Right lobe of liver (tissue), 6 donors: ENCODE data around the gene TMEM217. TPM values are rescaled to one million over a fixed set of nuclear protein-coding genes. Genes with fewer than 3 reads are reported as not detected.
A peak's percentile ranks its signal among the peaks of the same experiment; 100 is the strongest.

ENCODE experiments used
- ATAC-seq, 4 donors: fragments of 200-7000 bp; cut with Tn5 transposase; one replicate each; pipeline ENCODE4 v1.9.1; 2020; ENCODE audit warnings: mild to moderate bottlenecking in 4 of 4, moderate library complexity in 4 of 4
- DNase-seq, 3 donors: peaks; one replicate each; pipeline ENCODE4 v3.0.0-alpha.2; 2020
- H3K27ac ChIP-seq, 3 donors: fragments of 200-600 bp; one replicate each; pipeline ENCODE4 v1.8.0; 2022
- H3K27me3 ChIP-seq, 2 donors: fragments of 200-600 bp; one replicate each; pipeline ENCODE4 v1.8.0; 2022
- H3K36me3 ChIP-seq, 4 donors: fragments of 200-600 bp; sonication (generic) in 1 of 4; one replicate each; pipeline versions ENCODE4 v1.5.1 to v1.8.0; 2017 to 2022; ENCODE audit warnings: control low read depth in 1 of 4
- H3K4me1 ChIP-seq, 4 donors: fragments of 200-600 bp; sonication (generic) in 1 of 4; one replicate each; pipeline versions ENCODE4 v1.5.1 to v1.8.0; 2017 to 2022; ENCODE audit warnings: control low read depth in 1 of 4
- H3K4me3 ChIP-seq, 3 donors: fragments of 200-600 bp; one replicate each; pipeline ENCODE4 v1.8.0; 2022
- H3K9me3 ChIP-seq, 4 donors: fragments of 200-600 bp; sonication (generic) in 1 of 4; one replicate each; pipeline versions ENCODE4 v1.5.1 to v1.8.0; 2017 to 2022; ENCODE audit warnings: control low read depth in 1 of 4
- POLR2A ChIP-seq: fragments of 450-650 bp; IDR thresholded peaks from one replicate; pipeline ENCODE4 v1.6.1; 2017; ENCODE audit warnings: antibody characterized with exemption, mild to moderate bottlenecking
- WGBS: methylation state at CpG from one replicate; pipeline ENCODE4 v1.1.6; 2018; ENCODE audit warnings: low coverage, low lambda C conversion rate; ENCODE audit not compliant: insufficient coverage; ENCODE audit errors: missing lambda C conversion rate; 5-methylcytosine and 5-hydroxymethylcytosine counted together
- intact Hi-C, 2 donors: fragments of 100-400 bp; cut with DNase I; formaldehyde crosslinking; loops; one replicate each; pipeline versions ENCODE4 v1.11.2 to v1.14.1; 2022
- total RNA-seq, 6 experiments: library from RNA; depleted of rRNA in 2 of 6; stranded (reverse); fragments of >200 nt in 2 of 6; fragmentation: NEBNext Ultra II Directional in 3 of 6; extraction: Animal tissue kit (Norgen Biotek cat#: 25700) in 3 of 6; gene quantifications; one replicate each; pipeline versions ENCODE4 v1.1.0 to v1.2.4, GENCODE V29; 2016 to 2023
- TF ChIP-seq, protein P1 (sequence below), 4 donors: fragments of 200-600 bp in 3 of 4; fragments of 450-650 bp in 1 of 4; IDR thresholded peaks; one replicate each; pipeline versions ENCODE4 v1.5.1 to v1.8.0; 2016 to 2022; ENCODE audit warnings: antibody characterized with exemption in 4 of 4, mild to moderate bottlenecking in 2 of 4
- donor health status: DM: no; HTN: yes; CAD: no.
- donor health status: DM: no; HTN: no; CAD: no.
- donor health status: DM: no; HTN: no; CAD: no.
- donor health status: DM: no; HTN: yes; CAD: no.
- donor health status: DM: no; HTN: yes; CAD: no.

Gene TMEM217
- total RNA-seq, 6 experiments from 2014 or later, result 0.15 to 5.2 (median 0.92) TPM; not detected in 1

DNA sequence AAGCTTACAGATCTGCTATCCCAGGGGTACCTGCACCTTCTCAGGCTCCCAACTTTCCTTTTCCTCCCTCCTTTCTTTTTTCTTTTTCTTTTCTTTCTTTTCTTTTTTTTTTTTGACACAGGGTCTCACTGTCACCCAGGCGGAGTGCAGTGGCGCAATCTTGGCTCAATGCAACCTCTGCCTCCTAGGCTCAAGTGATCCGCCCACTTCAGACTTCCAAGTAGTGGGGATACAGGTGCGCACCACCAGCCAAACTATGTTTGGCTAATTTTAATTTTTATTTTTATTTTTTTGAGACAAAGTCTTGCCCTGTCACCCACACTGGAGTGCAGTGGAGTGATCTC, 52.0 kb downstream of the TMEM217 start:
- peaks cover 0 to 14% (median 6%) of the 10 kb centered on the region in 4 donors for H3K4me1 ChIP-seq
- no peaks in the 10 kb centered on the region for H3K27me3 ChIP-seq
- H3K27ac ChIP-seq, result no peak overlapping the region
- ATAC-seq, result no peak
- no peak for TF ChIP-seq POLR2A
- TF ChIP-seq, protein P1, sequence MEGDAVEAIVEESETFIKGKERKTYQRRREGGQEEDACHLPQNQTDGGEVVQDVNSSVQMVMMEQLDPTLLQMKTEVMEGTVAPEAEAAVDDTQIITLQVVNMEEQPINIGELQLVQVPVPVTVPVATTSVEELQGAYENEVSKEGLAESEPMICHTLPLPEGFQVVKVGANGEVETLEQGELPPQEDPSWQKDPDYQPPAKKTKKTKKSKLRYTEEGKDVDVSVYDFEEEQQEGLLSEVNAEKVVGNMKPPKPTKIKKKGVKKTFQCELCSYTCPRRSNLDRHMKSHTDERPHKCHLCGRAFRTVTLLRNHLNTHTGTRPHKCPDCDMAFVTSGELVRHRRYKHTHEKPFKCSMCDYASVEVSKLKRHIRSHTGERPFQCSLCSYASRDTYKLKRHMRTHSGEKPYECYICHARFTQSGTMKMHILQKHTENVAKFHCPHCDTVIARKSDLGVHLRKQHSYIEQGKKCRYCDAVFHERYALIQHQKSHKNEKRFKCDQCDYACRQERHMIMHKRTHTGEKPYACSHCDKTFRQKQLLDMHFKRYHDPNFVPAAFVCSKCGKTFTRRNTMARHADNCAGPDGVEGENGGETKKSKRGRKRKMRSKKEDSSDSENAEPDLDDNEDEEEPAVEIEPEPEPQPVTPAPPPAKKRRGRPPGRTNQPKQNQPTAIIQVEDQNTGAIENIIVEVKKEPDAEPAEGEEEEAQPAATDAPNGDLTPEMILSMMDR (IDR thresholded peaks at IDR 0.05), result no peak
- 86% methylated on average over 4 of the region's 4 CpGs for WGBS
- intact Hi-C loops, result loop anchor here in 1 of 2 donors (10.0 kb wide), 1 partner anchor 181 kb away; no protein-coding TSS in a partner anchor
- H3K36me3 ChIP-seq, result no peaks in the 10 kb centered on the region
- H3K4me3 ChIP-seq, result no peak overlapping the region
- no peaks in the 10 kb centered on the region for H3K9me3 ChIP-seq
- DNase-seq, result no peak

DNA sequence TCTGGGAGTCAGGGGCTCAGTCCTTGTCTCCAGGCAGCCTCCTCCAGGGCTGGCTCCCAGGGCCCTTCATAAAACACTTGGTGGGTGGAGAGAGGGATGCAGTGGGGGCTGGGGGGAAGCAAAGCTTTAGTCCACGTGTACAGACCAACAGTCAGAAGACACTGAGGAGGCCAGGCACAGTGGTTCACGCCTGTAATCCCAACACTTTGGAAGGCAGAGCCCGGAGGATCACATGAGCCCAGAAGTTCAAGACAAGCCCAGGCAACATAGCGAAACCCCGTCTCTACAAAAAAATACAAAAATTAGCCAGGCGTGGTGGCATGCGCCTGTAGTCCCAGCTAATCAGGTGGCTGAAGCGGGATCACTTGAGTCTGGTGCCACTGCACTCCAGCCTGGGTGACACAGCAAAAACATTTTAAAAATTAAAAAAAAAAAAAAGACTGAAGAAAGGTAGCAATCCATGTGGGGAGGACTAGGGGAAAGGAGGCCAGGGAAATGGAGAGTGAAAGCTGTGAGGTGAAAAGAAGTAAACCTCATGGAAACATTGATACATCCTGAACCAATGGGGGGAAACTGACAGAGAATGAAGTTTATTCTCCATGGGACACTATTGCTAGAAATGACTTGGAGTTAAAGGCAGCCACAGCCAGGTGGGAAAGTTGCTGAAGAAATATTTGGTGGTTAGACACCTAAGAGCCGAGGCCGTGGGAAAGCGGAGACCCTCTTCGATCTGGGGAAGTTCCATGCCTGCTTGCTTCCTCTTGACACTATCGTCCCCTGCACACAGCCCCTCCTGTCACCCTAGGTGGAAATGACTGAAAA, 52.6 kb downstream of the TMEM217 start:
- WGBS, result 66% methylated on average over 13 of the region's 13 CpGs
- H3K4me3 ChIP-seq, result no peak overlapping the region

DNA sequence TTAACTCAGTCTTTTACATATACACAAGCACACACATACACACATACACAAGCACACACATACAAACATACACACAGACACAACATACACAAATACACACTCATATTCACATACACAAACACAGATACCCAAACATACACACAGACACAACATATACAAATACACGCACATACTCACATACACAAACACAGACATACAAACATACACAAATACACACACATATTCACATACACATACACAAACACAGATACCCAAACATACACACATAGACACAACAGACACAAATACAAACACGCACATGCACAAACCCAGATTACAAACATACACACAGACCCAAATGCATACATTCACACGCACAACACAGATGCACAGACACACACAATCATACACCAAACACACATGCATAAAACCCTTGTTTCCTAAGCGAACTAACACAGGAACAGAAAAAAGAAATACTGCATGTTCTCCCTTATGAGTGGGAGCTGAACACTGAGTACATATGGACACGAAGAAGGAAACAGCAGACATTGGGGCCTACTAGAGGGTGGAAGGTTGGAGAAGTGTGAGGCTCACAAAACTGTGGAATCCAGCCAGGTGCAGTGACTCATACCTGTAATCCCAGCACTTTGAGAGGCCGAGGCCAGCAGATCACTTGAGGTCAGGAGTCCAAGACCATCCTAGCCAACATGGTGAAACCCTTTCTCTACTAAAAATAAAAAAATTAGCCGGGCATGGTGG, 53.8 kb downstream of the TMEM217 start:
- H3K27ac ChIP-seq, result no peak overlapping the region
- ATAC-seq (peak; percentile 59 to 78 (median 70)), DNase-seq (peak in 2 of 3 donors; percentile 65 to 81)
- H3K4me1 ChIP-seq, result peaks cover 0 to 14% (median 6%) of the 10 kb centered on the region in 4 donors
- intact Hi-C loops, result loop anchor here in 1 of 2 donors (10.0 kb wide), 1 partner anchor 179 kb away; no protein-coding TSS in a partner anchor
- no peaks in the 10 kb centered on the region for H3K36me3 ChIP-seq
- WGBS, result 69% methylated on average over 7 of the region's 7 CpGs
- H3K4me3 ChIP-seq, result no peak overlapping the region
- H3K9me3 ChIP-seq, result no peaks in the 10 kb centered on the region
- H3K27me3 ChIP-seq, result no peaks in the 10 kb centered on the region
- TF ChIP-seq POLR2A, result no peak
- TF ChIP-seq, protein P1 (IDR thresholded peaks at IDR 0.05), result no peak

More for the DNA sequence above, 52.6 kb downstream of the TMEM217 start:
- Histone ChIP-seq H3K27ac (no peak overlapping the region), H3K27me3 (no peaks in the 10 kb centered on the region), H3K9me3 (no peaks in the 10 kb centered on the region), H3K36me3 (no peaks in the 10 kb centered on the region), H3K4me1 (peaks cover 0 to 14% (median 6%) of the 10 kb centered on the region in 4 donors)
- DNase-seq (no peak), ATAC-seq (no peak)
- intact Hi-C loops, result loop anchor here in 1 of 2 donors (10.0 kb wide), 1 partner anchor 181 kb away; no protein-coding TSS in a partner anchor
- TF ChIP-seq, protein P1 (IDR thresholded peaks at IDR 0.05), result no peak
- TF ChIP-seq POLR2A, result no peak

DNA sequence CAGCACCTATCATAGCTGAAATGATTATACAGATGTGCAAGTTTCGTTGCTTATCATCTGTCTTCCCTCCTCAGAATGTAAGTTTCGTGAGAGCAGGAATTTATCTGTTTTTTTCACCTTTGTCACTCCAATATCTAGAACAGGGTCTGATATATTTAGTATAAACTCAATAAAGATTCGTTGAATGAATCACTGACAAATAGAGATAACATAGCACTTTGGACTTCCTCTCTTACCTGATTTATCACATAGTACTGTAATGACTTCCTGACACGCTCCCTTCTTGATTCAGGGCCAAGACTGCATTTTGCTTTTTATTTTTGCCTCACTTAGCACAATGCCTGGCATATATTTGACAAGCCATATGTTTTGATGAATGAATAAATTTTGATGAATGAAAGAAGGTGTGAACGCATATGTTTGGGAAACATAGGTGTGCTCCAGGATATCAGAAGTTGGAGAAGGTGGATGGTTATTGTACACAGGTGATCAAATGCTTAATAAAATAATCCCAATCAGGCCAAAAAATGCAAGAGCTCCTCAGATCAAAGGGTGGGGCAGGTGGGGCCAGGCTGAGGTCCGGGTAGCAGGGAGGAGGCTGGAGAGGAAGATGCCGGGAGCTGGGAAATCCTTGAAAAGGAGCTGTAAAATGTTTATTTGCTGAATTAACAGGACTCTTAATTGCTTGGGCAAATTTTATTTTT, 55.0 kb downstream of the TMEM217 start:
- no peak overlapping the region for H3K4me3 ChIP-seq
- intact Hi-C loops, result loop anchor here in 1 of 2 donors (10.0 kb wide), 1 partner anchor 178 kb away; no protein-coding TSS in a partner anchor
- peak in 2 of 4 donors; percentile 40 to 73 for ATAC-seq
- no peak for DNase-seq
- TF ChIP-seq, protein P1 (IDR thresholded peaks at IDR 0.05), result no peak
- no peak for TF ChIP-seq POLR2A
- peaks cover 0 to 14% (median 6%) of the 10 kb centered on the region in 4 donors for H3K4me1 ChIP-seq
- H3K27me3 ChIP-seq, result no peaks in the 10 kb centered on the region
- H3K9me3 ChIP-seq, result no peaks in the 10 kb centered on the region
- no peaks in the 10 kb centered on the region for H3K36me3 ChIP-seq
- 51% methylated on average over 7 of the region's 7 CpGs for WGBS
- H3K27ac ChIP-seq, result no peak overlapping the region
